GM10847 (cell line): ENCODE measurements around the gene REG1A.

Source experiments
- POLR2A ChIP-seq: IDR thresholded peaks from 2 replicates; pipeline ENCODE4 v1.6.1; 2011; ENCODE audit not compliant: insufficient read length; ENCODE audit errors: extremely low read depth

REG1A gene

DNA sequence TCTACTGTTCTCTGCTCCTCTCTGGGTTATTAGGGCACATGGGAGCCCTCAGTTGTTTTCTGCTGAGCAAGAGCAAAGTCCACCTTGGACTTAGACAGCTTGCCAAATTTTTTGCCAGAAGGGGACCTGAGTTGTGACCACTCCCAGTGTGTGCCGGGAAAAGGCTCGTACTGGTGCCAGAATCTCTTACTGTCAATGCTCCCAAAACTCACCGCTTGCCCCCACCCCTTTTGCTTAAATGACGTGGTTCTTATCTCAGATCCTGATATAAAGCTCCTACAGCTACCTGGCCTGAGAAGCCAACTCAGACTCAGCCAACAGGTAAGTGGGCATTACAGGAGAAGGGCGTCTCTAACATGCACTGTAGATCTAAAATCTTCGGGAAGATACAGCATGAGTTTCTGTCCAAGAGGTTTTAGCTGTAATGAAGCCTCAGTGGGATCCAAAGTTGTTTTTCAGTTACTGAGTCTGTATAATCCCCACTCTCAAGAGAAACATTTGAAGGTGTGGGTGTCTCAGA is at the start of gene REG1A:
TSS of gene REG1A (plus strand) at position 295 of the 520 bp plus-strand sequence. CDS start 374 bp downstream, outside the sequence.
- TF ChIP-seq POLR2A, result no peak

DNA sequence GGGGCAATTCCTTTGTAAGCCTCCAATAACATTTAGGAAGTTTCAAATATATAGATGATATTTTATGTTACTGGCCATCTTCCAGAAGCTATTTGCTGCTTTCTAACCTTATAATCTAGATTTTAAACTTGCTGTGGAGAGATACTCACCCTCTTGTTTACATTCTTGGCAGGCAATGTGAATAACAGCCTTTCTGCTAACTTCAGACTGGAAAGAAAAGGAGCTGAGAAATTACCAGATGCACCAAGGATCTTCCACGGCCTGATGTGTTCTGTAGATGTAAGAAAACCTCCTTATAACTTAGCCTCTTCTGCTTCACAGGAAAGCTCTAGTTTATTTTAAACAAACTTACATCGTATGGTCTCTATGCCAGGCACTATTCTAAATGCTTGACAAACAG is 49.2 kb upstream of the REG1A start:
- TF ChIP-seq POLR2A, result no peak

DNA sequence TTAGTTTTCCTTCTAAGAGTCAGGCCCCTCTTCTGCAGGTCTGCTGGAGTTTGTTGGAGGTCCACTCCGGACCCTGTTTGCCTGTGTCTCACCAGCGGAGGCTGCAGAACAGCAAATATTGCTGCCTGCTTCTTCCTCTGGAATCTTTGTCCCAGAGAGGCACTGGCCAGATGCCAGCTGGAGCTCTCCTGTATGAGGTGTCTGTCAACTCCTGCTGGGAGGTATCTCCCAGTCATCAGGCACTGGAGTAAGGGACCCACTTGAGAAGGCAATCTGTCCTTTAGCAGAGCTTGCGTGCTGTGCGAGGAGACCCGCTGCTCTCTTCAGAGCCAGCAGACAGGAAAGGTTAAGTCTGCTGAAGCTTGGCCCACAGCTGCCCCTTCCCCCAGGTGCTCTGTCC is 37.3 kb upstream of the REG1A start:
- TF ChIP-seq POLR2A, result no peak

DNA sequence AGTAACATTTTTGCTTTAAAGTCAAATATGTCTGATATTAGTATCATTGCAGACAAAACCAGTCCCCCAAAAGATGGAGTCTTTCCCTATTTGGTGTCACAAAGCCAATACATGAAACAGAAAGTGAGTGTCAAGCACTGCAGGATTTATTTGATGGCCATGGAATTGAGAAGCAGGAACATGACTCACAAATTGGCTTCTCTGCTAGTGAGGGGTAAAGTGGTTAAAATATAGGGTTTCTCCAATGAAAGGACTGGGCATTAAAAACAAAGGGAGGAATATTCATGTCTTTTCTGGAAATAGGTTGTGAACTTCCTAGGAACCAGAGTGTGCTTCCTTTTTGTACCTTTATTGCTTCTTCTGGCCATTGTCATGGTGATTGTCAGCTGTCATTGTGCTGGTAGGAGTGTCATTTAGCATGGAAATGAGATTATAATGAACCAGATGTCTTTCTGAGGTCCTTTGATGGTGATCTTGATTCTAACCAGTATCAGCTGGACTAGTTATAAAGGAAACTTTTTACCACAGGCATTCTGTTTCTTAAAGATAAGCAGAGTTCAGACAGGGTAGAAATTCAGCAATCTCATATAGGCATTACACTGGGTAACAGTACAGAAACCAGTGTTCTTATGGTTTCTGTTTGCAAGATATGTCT is 36.6 kb upstream of the REG1A start:
- no peak for TF ChIP-seq POLR2A

DNA sequence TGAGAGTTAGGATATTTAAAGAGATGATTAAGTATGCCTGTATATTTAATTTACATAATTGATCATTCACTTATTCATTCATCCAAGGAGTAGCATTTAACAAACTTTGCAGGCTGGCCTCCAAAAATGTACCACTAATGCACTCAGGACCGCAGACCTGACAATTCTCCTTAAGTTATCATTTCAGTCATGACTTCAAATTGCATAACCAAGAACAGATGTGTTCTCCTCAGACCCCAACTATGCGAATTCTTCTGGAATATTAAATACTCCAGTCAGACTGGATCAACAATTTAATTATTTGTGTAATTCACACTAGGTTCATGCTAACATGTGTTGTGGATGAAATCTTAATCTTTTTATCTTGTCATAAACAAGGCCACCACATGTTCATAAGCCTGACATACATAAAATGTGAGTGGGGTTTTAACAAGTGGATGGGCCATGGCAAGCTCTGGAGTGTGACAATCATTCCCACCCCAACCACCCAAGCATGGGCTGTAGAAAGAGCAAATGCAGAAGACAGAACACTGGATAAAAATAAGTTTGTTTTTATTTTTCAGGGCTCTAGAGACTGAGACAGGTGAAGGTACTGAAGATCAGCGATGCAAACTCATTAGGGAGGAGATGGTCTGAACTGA is 35.7 kb upstream of the REG1A start:
- TF ChIP-seq POLR2A, result no peak

GRCh38 chr2:79085382-79085781 is 34.9 kb upstream of the REG1A start:
- TF ChIP-seq POLR2A, result no peak

GRCh38 chr2:79086255-79086654 is 34.0 kb upstream of the REG1A start:
- TF ChIP-seq POLR2A, result no peak

DNA sequence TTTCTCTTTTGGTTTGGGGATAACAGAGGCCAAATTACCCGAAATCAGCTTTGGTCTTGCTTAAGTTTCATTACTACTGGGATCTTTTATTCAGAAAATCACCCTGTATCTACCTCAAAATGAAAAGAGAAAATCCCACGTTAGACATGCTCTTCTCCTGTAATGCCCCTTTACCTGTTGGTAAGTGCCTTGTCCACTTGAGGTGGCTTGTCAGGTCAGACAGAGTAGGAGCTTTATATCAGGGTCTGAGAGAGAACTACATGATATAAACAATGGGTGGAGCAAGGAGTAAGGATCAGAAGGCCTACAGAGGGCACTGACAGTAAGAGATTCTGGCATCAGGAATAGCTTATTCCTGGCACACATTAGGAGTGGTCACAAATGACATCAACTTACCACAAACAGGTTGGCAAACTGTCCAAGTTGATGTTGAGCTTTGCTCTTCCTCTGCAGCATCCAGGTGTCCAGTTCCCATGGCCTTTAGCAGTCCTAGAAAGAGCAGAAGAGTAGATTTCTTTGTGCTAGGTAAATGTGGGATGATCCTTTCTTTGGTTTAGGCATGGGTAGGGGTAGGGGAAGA is 32.4 kb upstream of the REG1A start, which contains the start of gene REG1B:
TSS of gene REG1B (minus strand) at position 209 of the 580 bp plus-strand sequence. CDS start 381 bp downstream, outside the sequence.
- no peak for TF ChIP-seq POLR2A

DNA sequence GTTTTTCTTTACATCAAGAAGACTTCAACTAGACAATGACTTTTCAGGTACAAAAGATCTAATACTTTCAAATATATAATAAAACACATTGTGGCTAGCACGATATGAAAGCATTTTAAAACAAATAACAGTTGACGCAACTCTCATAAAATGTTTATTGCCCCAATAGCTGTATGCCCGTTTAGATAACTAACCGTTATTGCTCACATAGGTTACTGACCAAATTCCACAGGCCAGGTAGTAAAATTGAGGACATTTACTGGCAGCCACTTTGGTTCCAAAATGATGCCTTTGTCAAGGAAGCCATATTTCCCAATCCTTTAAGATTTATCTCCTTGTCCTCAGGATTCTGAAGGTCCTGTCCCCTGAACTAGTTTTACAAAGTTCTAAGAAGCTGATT is 29.6 kb upstream of the REG1A start:
- no peak for TF ChIP-seq POLR2A

- TF ChIP-seq POLR2A, result no peak
These were observed 22.4 kb upstream of the REG1A start for GRCh38 chr2:79097843-79098242.

- no peak for TF ChIP-seq POLR2A
These were observed 21.1 kb upstream of the REG1A start for GRCh38 chr2:79099140-79099686.

- no peak for TF ChIP-seq POLR2A
These were observed 20.0 kb upstream of the REG1A start for GRCh38 chr2:79100285-79100684.

DNA sequence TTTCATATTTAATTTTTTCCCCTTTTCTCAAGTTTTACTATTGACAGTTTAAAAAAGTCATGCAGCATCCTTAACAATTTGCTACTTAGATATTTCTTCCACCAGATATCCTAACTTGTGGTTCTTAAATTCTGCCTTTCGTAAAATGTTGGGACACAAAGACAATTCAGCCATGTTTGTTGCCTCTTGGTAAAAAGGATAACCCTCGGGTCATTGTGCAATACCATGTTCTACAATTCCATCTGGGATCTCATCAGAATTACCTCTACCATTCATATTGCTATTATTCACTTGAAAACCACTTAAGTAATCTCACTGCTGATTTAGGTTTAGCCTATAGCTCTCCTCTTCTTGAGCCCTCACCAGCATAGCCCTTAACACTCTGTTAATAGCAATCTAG is 19.3 kb upstream of the REG1A start:
- no peak for TF ChIP-seq POLR2A

- TF ChIP-seq POLR2A, result no peak
These were observed 17.1 kb upstream of the REG1A start for GRCh38 chr2:79103214-79103613.

- TF ChIP-seq POLR2A, result no peak
These were observed 15.0 kb upstream of the REG1A start for GRCh38 chr2:79105259-79105658.

DNA sequence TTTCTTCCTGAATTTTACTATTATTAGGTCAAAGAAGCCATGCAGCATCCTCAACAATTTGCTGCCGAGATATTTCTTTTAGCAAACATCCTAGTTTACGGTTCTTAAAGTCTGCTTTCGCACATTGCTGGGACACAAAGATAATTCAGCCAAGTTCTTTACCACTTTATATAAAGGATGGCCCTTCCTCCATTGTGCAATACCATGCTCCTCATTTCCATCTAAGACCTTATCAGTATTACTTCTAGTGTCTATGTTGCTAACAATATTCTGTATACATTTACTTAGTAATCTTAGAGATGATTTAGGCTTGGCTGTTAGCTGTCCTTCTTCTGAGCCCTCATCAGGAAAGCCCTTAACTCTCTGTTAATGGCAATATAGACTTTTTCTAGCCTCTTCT is 8.0 kb upstream of the REG1A start:
- no peak for TF ChIP-seq POLR2A

- TF ChIP-seq POLR2A, result no peak
These were observed 5.3 kb upstream of the REG1A start for GRCh38 chr2:79114797-79115494.
